Cardiac muscle cell (in vitro differentiated cells and primary cell): Measurements from ENCODE around the gene KLHL21. TPM values are rescaled to one million over a fixed set of nuclear protein-coding genes. Genes with fewer than 3 reads are reported as not detected.
"Not testable (repeated sequence)": the region's sequence is repeated elsewhere in the genome, so short reads cannot be mapped to it uniquely, and the experiment has no call there.

Source experiments
- DNase-seq, 2 donors: peaks; one replicate each; pipeline versions ENCODE4 v3.0.0 to v3.0.0-alpha.2; 2010 to 2017; ENCODE audit warnings: low read depth in 1 of 2, low spot score in 1 of 2
- H3K27ac ChIP-seq: fragments of 200-600 bp; sonication (generic); 2 replicates; pipeline ENCODE4 v1.5.1; 2016
- H3K27me3 ChIP-seq: fragments of 200-600 bp; sonication (generic); 2 replicates; pipeline ENCODE4 v1.6.0; 2016; ENCODE audit warnings: control low read depth
- H3K36me3 ChIP-seq: fragments of 200-600 bp; sonication (generic); 2 replicates; pipeline ENCODE4 v1.5.1; 2016; ENCODE audit warnings: control low read depth
- H3K4me1 ChIP-seq: fragments of 200-600 bp; sonication (generic); 2 replicates; pipeline ENCODE4 v1.8.1; 2017; ENCODE audit warnings: low read depth, mild to moderate bottlenecking, mixed run types
- H3K4me3 ChIP-seq: fragments of 200-600 bp; sonication (generic); 2 replicates; pipeline ENCODE4 v1.5.1; 2016; ENCODE audit warnings: mild to moderate bottlenecking
- H3K9me3 ChIP-seq: fragments of 200-600 bp; sonication (generic); 2 replicates; pipeline ENCODE4 v1.5.1; 2017; ENCODE audit warnings: low read depth, mild to moderate bottlenecking, control low read depth
- polyA plus RNA-seq: library from polyadenylated mRNA; unstranded; fragments of >200 nt; fragmentation: Nextera tagmentation; extraction: Ambion mirVana; gene quantifications from 2 replicates; pipeline ENCODE4 v1.2.1, GENCODE V29; 2016
- total RNA-seq: library from RNA; depleted of rRNA; stranded (reverse); fragments of >200 nt; gene quantifications from 2 replicates; pipeline ENCODE4 v1.2.3, GENCODE V29; 2016
- TF ChIP-seq, protein P1 (sequence below): IDR thresholded peaks from 2 replicates; pipeline ENCODE4 v1.5.1; 2012; ENCODE audit warnings: low read depth, mild to moderate bottlenecking, low read length

KLHL21 gene
- total and polyA plus RNA-seq, 2 experiments from 2014 or later, result 40.6 to 90.5 TPM

- Histone ChIP-seq H3K27me3 (no peaks in the 10 kb centered on the region), H3K4me3 (no peak overlapping the region), H3K4me1 (no peaks in the 10 kb centered on the region), H3K36me3 (peaks cover 62% of the 10 kb centered on the region), H3K9me3 (no peaks in the 10 kb centered on the region), H3K27ac (no peak overlapping the region)
- TF ChIP-seq, protein P1, sequence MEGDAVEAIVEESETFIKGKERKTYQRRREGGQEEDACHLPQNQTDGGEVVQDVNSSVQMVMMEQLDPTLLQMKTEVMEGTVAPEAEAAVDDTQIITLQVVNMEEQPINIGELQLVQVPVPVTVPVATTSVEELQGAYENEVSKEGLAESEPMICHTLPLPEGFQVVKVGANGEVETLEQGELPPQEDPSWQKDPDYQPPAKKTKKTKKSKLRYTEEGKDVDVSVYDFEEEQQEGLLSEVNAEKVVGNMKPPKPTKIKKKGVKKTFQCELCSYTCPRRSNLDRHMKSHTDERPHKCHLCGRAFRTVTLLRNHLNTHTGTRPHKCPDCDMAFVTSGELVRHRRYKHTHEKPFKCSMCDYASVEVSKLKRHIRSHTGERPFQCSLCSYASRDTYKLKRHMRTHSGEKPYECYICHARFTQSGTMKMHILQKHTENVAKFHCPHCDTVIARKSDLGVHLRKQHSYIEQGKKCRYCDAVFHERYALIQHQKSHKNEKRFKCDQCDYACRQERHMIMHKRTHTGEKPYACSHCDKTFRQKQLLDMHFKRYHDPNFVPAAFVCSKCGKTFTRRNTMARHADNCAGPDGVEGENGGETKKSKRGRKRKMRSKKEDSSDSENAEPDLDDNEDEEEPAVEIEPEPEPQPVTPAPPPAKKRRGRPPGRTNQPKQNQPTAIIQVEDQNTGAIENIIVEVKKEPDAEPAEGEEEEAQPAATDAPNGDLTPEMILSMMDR, result no peak
- peak in 1 of 2 donors; percentile 69 for DNase-seq
Measured at GRCh38 chr1:6638226-6638625, 35.6 kb upstream of the KLHL21 start.

DNA sequence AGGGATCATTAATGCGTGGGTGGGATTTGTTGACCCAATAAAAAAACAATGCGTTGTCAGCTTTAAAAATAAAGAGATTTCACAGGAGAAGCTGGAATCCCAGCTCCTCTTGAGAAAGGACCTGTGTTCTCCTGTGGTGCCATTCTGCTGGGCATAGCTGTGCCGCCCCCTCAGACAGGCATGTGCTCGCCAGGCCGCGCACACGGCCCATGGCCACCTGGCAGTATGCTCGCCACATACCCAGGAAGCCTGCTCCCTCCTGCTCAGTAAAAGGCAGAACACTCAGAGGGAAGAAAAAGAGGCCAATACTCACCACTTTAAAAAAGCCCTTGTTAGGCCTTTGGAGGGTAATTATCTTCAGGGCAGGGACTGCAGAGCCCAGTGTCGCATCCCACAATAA lies 35.1 kb upstream of the KLHL21 start:
- Histone ChIP-seq H3K27me3 (no peaks in the 10 kb centered on the region), H3K9me3 (no peaks in the 10 kb centered on the region), H3K4me1 (no peaks in the 10 kb centered on the region), H3K4me3 (no peak overlapping the region), H3K36me3 (peaks cover 60% of the 10 kb centered on the region), H3K27ac (no peak overlapping the region)
- TF ChIP-seq, protein P1, result no peak
- DNase-seq, result no peak

GRCh38 chr1:6636778-6637177 lies 34.1 kb upstream of the KLHL21 start:
- not testable (repeated sequence) for H3K9me3 ChIP-seq
- peaks cover 56% of the 10 kb centered on the region for H3K36me3 ChIP-seq

GRCh38 chr1:6635910-6636760 lies 33.5 kb upstream of the KLHL21 start:
- no peak for DNase-seq
- Histone ChIP-seq H3K27me3 (no peaks in the 10 kb centered on the region), H3K4me1 (no peaks in the 10 kb centered on the region), H3K4me3 (no peak overlapping the region), H3K36me3 (peaks cover 59% of the 10 kb centered on the region), H3K27ac (no peak overlapping the region), H3K9me3 (no peaks in the 10 kb centered on the region)
- TF ChIP-seq, protein P1, result no peak

More at GRCh38 chr1:6636778-6637177, 34.1 kb upstream of the KLHL21 start:
- H3K4me1 ChIP-seq, H3K4me3 ChIP-seq, H3K27ac ChIP-seq, DNase-seq, H3K27me3 ChIP-seq: not testable (repeated sequence)

- H3K4me1 ChIP-seq, result no peaks in the 10 kb centered on the region
- no peak overlapping the region for H3K4me3 ChIP-seq
- no peaks in the 10 kb centered on the region for H3K27me3 ChIP-seq
- H3K9me3 ChIP-seq, result no peaks in the 10 kb centered on the region
- TF ChIP-seq, protein P1, result no peak
- no peak overlapping the region for H3K27ac ChIP-seq
- DNase-seq, result no peak
- H3K36me3 ChIP-seq, result peaks cover 51% of the 10 kb centered on the region
Measured at GRCh38 chr1:6635161-6635909, 32.7 kb upstream of the KLHL21 start.
